ENCODE results near the gene AGPAT2. TPM values are rescaled to one million over a fixed set of nuclear protein-coding genes. Genes with fewer than 3 reads are reported as not detected.

The AGPAT2 gene
- total and polyA plus RNA-seq, 2 experiments from 2014 or later: 125 to 242 TPM

DNA sequence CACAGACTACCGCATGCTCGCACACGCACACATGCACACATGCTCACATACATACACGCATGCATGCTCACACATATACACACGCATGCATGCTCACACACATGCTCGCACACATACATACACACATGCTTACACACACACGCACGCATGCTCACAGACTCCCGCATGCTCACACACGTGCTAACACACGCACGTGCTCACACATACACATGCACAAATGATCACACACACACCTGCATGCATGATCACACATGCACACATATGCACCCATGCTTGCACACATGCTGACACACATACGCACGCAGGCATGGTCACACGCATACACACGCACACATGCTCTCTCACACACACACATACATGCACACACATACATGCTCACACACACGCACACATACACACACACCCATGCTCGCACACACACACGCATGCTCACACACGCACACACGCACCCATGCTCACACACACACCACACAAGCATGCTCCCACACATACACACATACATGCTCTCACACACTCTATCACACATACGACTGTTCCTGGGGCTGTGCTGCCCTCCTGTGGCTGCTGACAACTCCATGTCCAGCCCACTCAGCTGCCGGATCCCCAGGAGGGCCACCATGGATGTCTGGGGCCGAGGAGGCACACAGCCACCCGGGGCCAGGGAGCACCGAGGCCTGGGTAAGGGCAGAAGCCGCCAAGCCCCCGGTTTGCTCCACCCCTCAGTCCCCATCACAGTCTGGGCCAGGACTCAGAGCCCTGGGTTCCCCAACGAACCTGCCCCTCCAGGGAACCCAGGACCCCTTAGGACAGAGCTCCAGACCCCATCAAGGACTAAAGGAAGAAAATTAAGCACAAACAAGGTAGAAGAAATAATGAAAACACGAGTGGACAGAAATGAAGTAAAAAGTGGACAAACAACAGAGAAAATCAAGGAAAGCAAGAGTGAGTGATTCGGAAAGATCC, 55.9 kb downstream of the AGPAT2 start:
- Histone ChIP-seq H3K4me1 (ENCODE audit: insufficient read depth) (peaks cover 11% of the 10 kb centered on the region), H3K4me3 (no peak overlapping the region), H2AFZ (no peak overlapping the region), H3K36me3 (replicated peaks; ENCODE audit: insufficient read depth, low read depth) (no peaks in the 10 kb centered on the region), H3K9me3 (ENCODE audit: low read depth) (no peaks in the 10 kb centered on the region), H3K27ac (no peak overlapping the region), H3K27me3 (peaks cover 6% of the 10 kb centered on the region), H4K20me1 (ENCODE audit: insufficient read depth, poor library complexity, severe bottlenecking) (no peaks in the 10 kb centered on the region), H3K9me2 (replicated peaks; ENCODE audit: insufficient read depth) (no peaks in the 10 kb centered on the region), H3K4me2 (no peak overlapping the region), H3K79me2 (no peaks in the 10 kb centered on the region)
- TF ChIP-seq, protein P1, sequence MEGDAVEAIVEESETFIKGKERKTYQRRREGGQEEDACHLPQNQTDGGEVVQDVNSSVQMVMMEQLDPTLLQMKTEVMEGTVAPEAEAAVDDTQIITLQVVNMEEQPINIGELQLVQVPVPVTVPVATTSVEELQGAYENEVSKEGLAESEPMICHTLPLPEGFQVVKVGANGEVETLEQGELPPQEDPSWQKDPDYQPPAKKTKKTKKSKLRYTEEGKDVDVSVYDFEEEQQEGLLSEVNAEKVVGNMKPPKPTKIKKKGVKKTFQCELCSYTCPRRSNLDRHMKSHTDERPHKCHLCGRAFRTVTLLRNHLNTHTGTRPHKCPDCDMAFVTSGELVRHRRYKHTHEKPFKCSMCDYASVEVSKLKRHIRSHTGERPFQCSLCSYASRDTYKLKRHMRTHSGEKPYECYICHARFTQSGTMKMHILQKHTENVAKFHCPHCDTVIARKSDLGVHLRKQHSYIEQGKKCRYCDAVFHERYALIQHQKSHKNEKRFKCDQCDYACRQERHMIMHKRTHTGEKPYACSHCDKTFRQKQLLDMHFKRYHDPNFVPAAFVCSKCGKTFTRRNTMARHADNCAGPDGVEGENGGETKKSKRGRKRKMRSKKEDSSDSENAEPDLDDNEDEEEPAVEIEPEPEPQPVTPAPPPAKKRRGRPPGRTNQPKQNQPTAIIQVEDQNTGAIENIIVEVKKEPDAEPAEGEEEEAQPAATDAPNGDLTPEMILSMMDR (IDR thresholded peaks at IDR 0.05; ENCODE audit: poor library complexity): peak; percentile 91
- no peak for TF ChIP-seq EZH2 (IDR thresholded peaks at IDR 0.05; ENCODE audit: borderline replicate concordance)
- TF ChIP-seq EZH2phosphoT487 (IDR thresholded peaks at IDR 0.05; ENCODE audit: low read depth, severe bottlenecking, unreplicated experiment): no peak
- WGBS (ENCODE audit: low lambda C conversion rate, missing lambda C conversion rate): 56% methylated on average over 31 of the region's 31 CpGs
- DNase-seq (ENCODE audit: low spot score): peak; percentile 87

GRCh38 chr9:136630662-136630992, 56.6 kb downstream of the AGPAT2 start:
- no peaks in the 10 kb centered on the region for H3K9me2 ChIP-seq (replicated peaks; ENCODE audit: insufficient read depth)
- peaks cover 6% of the 10 kb centered on the region for H3K27me3 ChIP-seq
- H2AFZ ChIP-seq: no peak overlapping the region
- no peaks in the 10 kb centered on the region for H3K79me2 ChIP-seq
- H3K4me1 ChIP-seq (ENCODE audit: insufficient read depth): peaks cover 18% of the 10 kb centered on the region
- no peak for TF ChIP-seq EZH2phosphoT487 (IDR thresholded peaks at IDR 0.05; ENCODE audit: low read depth, severe bottlenecking, unreplicated experiment)
- TF ChIP-seq, protein P1 (IDR thresholded peaks at IDR 0.05; ENCODE audit: poor library complexity): no peak
- no peak for TF ChIP-seq EZH2 (IDR thresholded peaks at IDR 0.05; ENCODE audit: borderline replicate concordance)
- H3K4me3 ChIP-seq: no peak overlapping the region
- H4K20me1 ChIP-seq (ENCODE audit: insufficient read depth, poor library complexity, severe bottlenecking): no peaks in the 10 kb centered on the region
- WGBS (ENCODE audit: low lambda C conversion rate, missing lambda C conversion rate): 69% methylated on average over 12 of the region's 12 CpGs
- DNase-seq (ENCODE audit: low spot score): no peak
- H3K4me2 ChIP-seq: no peak overlapping the region
- H3K36me3 ChIP-seq (replicated peaks; ENCODE audit: insufficient read depth, low read depth): no peaks in the 10 kb centered on the region
- H3K27ac ChIP-seq: no peak overlapping the region
- H3K9me3 ChIP-seq (ENCODE audit: low read depth): no peaks in the 10 kb centered on the region

DNA sequence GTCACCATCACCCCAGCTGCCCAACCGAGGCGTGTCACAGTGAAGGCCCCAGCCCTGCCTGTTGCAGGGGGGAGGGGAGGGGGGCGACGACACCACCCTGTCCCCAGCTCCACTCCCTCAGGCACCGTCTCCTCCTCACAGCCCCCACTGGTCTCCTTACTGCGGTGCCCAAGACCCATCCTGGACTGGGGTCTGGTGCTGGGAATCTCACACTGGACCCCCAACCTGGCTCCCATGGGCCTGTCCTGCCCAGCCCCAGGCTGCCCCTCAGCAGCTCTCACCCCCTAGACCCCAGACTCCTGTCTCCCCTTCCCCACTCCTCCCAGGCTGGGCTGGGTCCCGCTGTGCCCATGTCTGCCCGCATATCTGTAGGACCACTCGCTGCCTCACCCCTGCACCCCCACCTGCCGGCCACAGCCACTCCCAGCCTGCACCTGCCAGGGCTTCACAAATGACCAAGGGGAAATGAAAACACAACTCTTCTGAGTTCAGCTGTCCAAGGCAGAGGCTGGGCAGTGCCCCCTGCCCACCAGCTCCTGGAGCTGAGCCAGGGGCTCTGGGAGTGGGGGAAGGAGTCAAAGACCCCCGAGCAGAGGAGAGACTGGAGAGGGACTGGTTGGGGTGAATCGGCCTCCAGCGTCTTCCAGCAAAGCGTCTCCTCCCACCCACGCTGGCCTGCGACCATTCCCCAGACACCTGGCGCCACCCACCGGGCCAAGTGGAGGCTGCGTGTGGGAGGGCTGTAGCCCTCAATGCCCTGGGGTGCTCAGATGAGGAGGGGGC, 57.2 kb downstream of the AGPAT2 start:
- WGBS (ENCODE audit: low lambda C conversion rate, missing lambda C conversion rate): 26% methylated on average over 13 of the region's 19 CpGs
- DNase-seq (ENCODE audit: low spot score): peak; percentile 80

More for the DNA sequence above, 57.2 kb downstream of the AGPAT2 start:
- Histone ChIP-seq H3K4me2 (no peak overlapping the region), H3K27ac (no peak overlapping the region), H3K79me2 (no peaks in the 10 kb centered on the region), H3K9me2 (replicated peaks; ENCODE audit: insufficient read depth) (no peaks in the 10 kb centered on the region), H4K20me1 (ENCODE audit: insufficient read depth, poor library complexity, severe bottlenecking) (no peaks in the 10 kb centered on the region), H3K4me1 (ENCODE audit: insufficient read depth) (peaks cover 23% of the 10 kb centered on the region), H3K4me3 (no peak overlapping the region), H2AFZ (no peak overlapping the region), H3K27me3 (peaks cover 6% of the 10 kb centered on the region), H3K9me3 (ENCODE audit: low read depth) (no peaks in the 10 kb centered on the region), H3K36me3 (replicated peaks; ENCODE audit: insufficient read depth, low read depth) (no peaks in the 10 kb centered on the region)
- no peak for TF ChIP-seq EZH2phosphoT487 (IDR thresholded peaks at IDR 0.05; ENCODE audit: low read depth, severe bottlenecking, unreplicated experiment)
- TF ChIP-seq EZH2 (IDR thresholded peaks at IDR 0.05; ENCODE audit: borderline replicate concordance): no peak
- TF ChIP-seq, protein P1 (IDR thresholded peaks at IDR 0.05; ENCODE audit: poor library complexity): peak; percentile 71
